IMR-90 (cell line): Measurements from ENCODE around the gene IL17D. TPM values are rescaled to one million over a fixed set of nuclear protein-coding genes. Genes with fewer than 3 reads are reported as not detected.

ENCODE experiments used
- ATAC-seq: fragments of 200-7000 bp; cut with Tn5 transposase; 2 replicates; pipeline ENCODE4 v1.9.1; 2020; ENCODE audit warnings: low read depth, mild to moderate bottlenecking, moderate library complexity
- BruUV-seq: library from RNA; stranded (reverse); fragments of 400-500 nt; replicated peaks from 2 replicates; lab custom pipeline; 2021; lab: Mats Ljungman, UMichigan
- CTCF ChIA-PET: fragments of 300-600 bp; formaldehyde crosslinking; extraction: SDS; loops from one replicate; lab custom pipeline; 2021; ENCODE audit warnings: antibody characterized with exemption; lab: Yijun Ruan, JAX
- POLR2A ChIA-PET: fragments of 300-600 bp; sonication (Branson Sonifier 250); formaldehyde crosslinking; loops from one replicate; lab custom pipeline; 2022; ENCODE audit warnings: antibody characterized with exemption; ENCODE audit not compliant: unreplicated experiment; lab: Charles Lee
- DNase-seq: peaks from one replicate; pipeline ENCODE4 v3.0.0; 2013
- H2AFZ ChIP-seq: replicated peaks from 2 replicates; pipeline ENCODE3; 2013; ENCODE audit warnings: low read length, mild to moderate bottlenecking; ENCODE audit not compliant: poor library complexity
- H2AK5ac ChIP-seq: 2 replicates; pipeline ENCODE4 v1.6.1; 2013; ENCODE audit warnings: low read depth, low read length, inconsistent platforms
- H2AK9ac ChIP-seq: replicated peaks from 2 replicates; pipeline ENCODE3; 2013; ENCODE audit warnings: mild to moderate bottlenecking, low read depth, low read length, moderate library complexity; ENCODE audit not compliant: poor library complexity
- H2BK120ac ChIP-seq: 2 replicates; pipeline ENCODE4 v1.6.1; 2013; ENCODE audit warnings: low read depth, low read length, inconsistent platforms
- H2BK15ac ChIP-seq: 3 replicates; pipeline ENCODE4 v1.6.1; 2013; ENCODE audit warnings: low read depth, low read length, inconsistent platforms
- H2BK20ac ChIP-seq: 2 replicates; pipeline ENCODE4 v1.6.1; 2013; ENCODE audit warnings: low read depth, mild to moderate bottlenecking, inconsistent platforms, low read length, moderate library complexity
- H2BK5ac ChIP-seq: 2 replicates; pipeline ENCODE4 v1.6.1; 2013; ENCODE audit warnings: mild to moderate bottlenecking, low read depth, low read length, inconsistent platforms; ENCODE audit not compliant: poor library complexity, severe bottlenecking
- H3K14ac ChIP-seq: replicated peaks from 2 replicates; pipeline ENCODE4 v1.6.1; 2013; ENCODE audit warnings: low read depth, low read length, inconsistent platforms
- H3K18ac ChIP-seq: 2 replicates; pipeline ENCODE4 v1.6.1; 2013; ENCODE audit warnings: low read depth, low read length, control low read depth
- H3K23ac ChIP-seq: 2 replicates; pipeline ENCODE4 v1.6.1; 2013; ENCODE audit warnings: low read depth, low read length, inconsistent platforms
- H3K27ac ChIP-seq: 2 replicates; pipeline ENCODE4 v1.5.1; 2013; ENCODE audit warnings: mild to moderate bottlenecking, control low read depth, low read length; ENCODE audit not compliant: insufficient read depth
- H3K27me3 ChIP-seq: 2 replicates; pipeline ENCODE4 v1.6.1; 2013; ENCODE audit warnings: low read length; ENCODE audit not compliant: control insufficient read depth, insufficient read depth
- H3K36me3 ChIP-seq: 2 replicates; pipeline ENCODE4 v1.6.1; 2013; ENCODE audit warnings: low read length, mixed read lengths; ENCODE audit not compliant: control insufficient read depth, insufficient read depth
- H3K4ac ChIP-seq: 2 replicates; pipeline ENCODE4 v1.6.1; 2013; ENCODE audit warnings: low read depth, low read length, inconsistent platforms
- H3K4me1 ChIP-seq: 2 replicates; pipeline ENCODE4 v1.6.1; 2013; ENCODE audit warnings: low read length, mixed read lengths; ENCODE audit not compliant: control insufficient read depth, insufficient read depth
- H3K4me2 ChIP-seq: 2 replicates; pipeline ENCODE4 v1.6.1; 2013; ENCODE audit warnings: low read depth, mild to moderate bottlenecking, control low read depth, low read length, moderate library complexity
- H3K4me3 ChIP-seq: 2 replicates; pipeline ENCODE4 v1.5.1; 2013; ENCODE audit warnings: low read depth, mild to moderate bottlenecking, control low read depth, low read length, moderate library complexity; ENCODE audit not compliant: insufficient read depth
- H3K56ac ChIP-seq: 2 replicates; pipeline ENCODE4 v1.6.1; 2013; ENCODE audit warnings: low read length, inconsistent platforms; ENCODE audit not compliant: insufficient read depth; ENCODE audit errors: extremely low read depth
- H3K79me1 ChIP-seq, 2 experiments: 2 replicates each; pipeline ENCODE4 v1.6.1; 2013; ENCODE audit warnings: low read length in 2 of 2, inconsistent platforms in 1 of 2, low read depth in 1 of 2
- H3K9ac ChIP-seq: 2 replicates; pipeline ENCODE4 v1.6.1; 2013; ENCODE audit warnings: low read depth, low read length, control low read depth
- H3K9me1 ChIP-seq: 2 replicates; pipeline ENCODE4 v1.6.1; 2013; ENCODE audit warnings: low read length, inconsistent platforms; ENCODE audit not compliant: insufficient read depth
- H3K9me3 ChIP-seq: 2 replicates; pipeline ENCODE4 v1.6.1; 2013; ENCODE audit warnings: low read length; ENCODE audit not compliant: control insufficient read depth, insufficient read depth
- H4K20me1 ChIP-seq: 2 replicates; pipeline ENCODE4 v1.6.1; 2013; ENCODE audit warnings: low read length, inconsistent platforms; ENCODE audit not compliant: insufficient read depth
- H4K5ac ChIP-seq: 2 replicates; pipeline ENCODE4 v1.6.1; 2013; ENCODE audit warnings: mild to moderate bottlenecking, low read depth, low read length, control low read depth
- H4K8ac ChIP-seq, 2 experiments: 2 replicates each; pipeline ENCODE4 v1.6.1; 2013; ENCODE audit warnings: low read depth in 2 of 2, low read length in 2 of 2, control low read depth in 1 of 2, inconsistent platforms in 1 of 2
- H4K91ac ChIP-seq: 2 replicates; pipeline ENCODE4 v1.6.1; 2013; ENCODE audit warnings: low read depth, low read length, inconsistent platforms; ENCODE audit not compliant: insufficient read depth
- CEBPB ChIP-seq: IDR thresholded peaks from 2 replicates; pipeline ENCODE4 v1.6.1; 2012; ENCODE audit warnings: low read depth, low read length, improper control_type of control experiment
- FOS ChIP-seq: fragments of 150-350 bp; IDR thresholded peaks from 2 replicates; pipeline ENCODE4 v1.6.1; 2016; ENCODE audit warnings: low read depth, low read length
- MAFK ChIP-seq: IDR thresholded peaks from 2 replicates; pipeline ENCODE4 v1.6.1; 2012; ENCODE audit warnings: low read depth, low read length, improper control_type of control experiment
- RAD21 ChIP-seq: IDR thresholded peaks from 2 replicates; pipeline ENCODE4 v1.6.1; 2012; ENCODE audit warnings: low read length, improper control_type of control experiment
- RFX5 ChIP-seq: IDR thresholded peaks from 2 replicates; pipeline ENCODE4 v1.8.0; 2012; ENCODE audit warnings: low read depth, mild to moderate bottlenecking, low read length, moderate library complexity
- SMC3 ChIP-seq: fragments of 150-350 bp; IDR thresholded peaks from 2 replicates; pipeline ENCODE4 v1.6.1; 2016; ENCODE audit warnings: low read depth, mild to moderate bottlenecking, antibody characterized with exemption, low read length, moderate library complexity
- WGBS, 2 experiments: methylation state at CpG; one replicate each; pipeline versions ENCODE4 v1.1.5 to v1.1.7; 2013; ENCODE audit warnings: missing lambda C conversion rate in 2 of 2; ENCODE audit not compliant: insufficient read length in 1 of 2; ENCODE audit errors: extremely low coverage in 2 of 2; 5-methylcytosine and 5-hydroxymethylcytosine counted together
- dilution Hi-C: fragments of 300-500 bp; cut with HindIII; formaldehyde crosslinking; loops from one replicate; pipeline ENCODE4 v1.14.3; 2018; ENCODE audit warnings: low sequenced_read_pairs; ENCODE audit not compliant: unreplicated experiment
- in situ Hi-C: fragments of 300-500 bp; cut with MboI; formaldehyde crosslinking; loops from 3 replicates; pipeline ENCODE4 v1.14.3; 2019; ENCODE audit warnings: low sequenced_read_pairs, inconsistent platforms, mixed read lengths
- intact Hi-C: fragments of 100-400 bp; cut with micrococcal nuclease; formaldehyde crosslinking; loops from 2 replicates; pipeline ENCODE4 v1.10.0; 2022
- polyA plus RNA-seq, 3 experiments: library from polyadenylated mRNA; depleted of rRNA; stranded (reverse); fragments of >200 nt; gene quantifications; 2 replicates each; pipeline ENCODE4 v1.2.3, GENCODE V29; 2012; ENCODE audit warnings: low replicate concordance in 1 of 3
- total RNA-seq: library from RNA; depleted of rRNA; stranded (reverse); fragments of >200 nt; gene quantifications from 2 replicates; pipeline ENCODE4 v1.2.3, GENCODE V29; 2012
- TF ChIP-seq, protein P1 (sequence below): fragments of 150-350 bp; IDR thresholded peaks from 2 replicates; pipeline ENCODE4 v1.6.1; 2017; ENCODE audit warnings: mild to moderate bottlenecking, antibody characterized with exemption, low read length, low read depth
- TF ChIP-seq, protein P2 (sequence below): fragments of 150-350 bp; IDR thresholded peaks from 2 replicates; pipeline ENCODE4 v1.6.1; 2016; ENCODE audit warnings: low read depth, mild to moderate bottlenecking, low read length, moderate library complexity, borderline replicate concordance

The IL17D gene
- total and polyA plus RNA-seq, 2 of the 4 experiments (the other 2 are of a cell fraction), result 0.72 to 1.4 TPM

- in situ Hi-C loops (no loop called here), dilution Hi-C loops (no loop called here), intact Hi-C loops (no loop called here)
- Histone ChIP-seq H2BK5ac (no peak overlapping the region), H4K8ac (no peak overlapping the region), H3K9me3 (no peaks in the 10 kb centered on the region), H3K36me3 (peaks cover 3% of the 10 kb centered on the region; the same call in 1 of the 2 replicates), H3K14ac (no peak overlapping the region), H3K9ac (no peak overlapping the region), H4K5ac (no peak overlapping the region), H3K4me2 (no peak overlapping the region), H3K23ac (no peak overlapping the region), H3K9me1 (peaks cover 3% of the 10 kb centered on the region; the same call in 1 of the 2 replicates), H4K91ac (no peak overlapping the region), H2BK15ac (no peak overlapping the region), H3K4me3 (no peak overlapping the region), H3K18ac (no peak overlapping the region), H3K56ac (no peak overlapping the region), H2BK120ac (no peak overlapping the region), H3K4ac (no peak overlapping the region), H3K4me1 (no peaks in the 10 kb centered on the region), H2BK20ac (no peak overlapping the region), H3K27me3 (no peaks in the 10 kb centered on the region), H3K79me1 (no peaks in the 10 kb centered on the region), H2AFZ (no peak overlapping the region), H4K20me1 (no peaks in the 10 kb centered on the region), H2AK9ac (no peak overlapping the region), H2AK5ac (no peak overlapping the region), H3K27ac (no peak overlapping the region)
- POLR2A ChIA-PET, result no interaction called here
- DNase-seq (no peak), ATAC-seq (no peak)
- BruUV-seq, result no TSS peak
- CTCF ChIA-PET, result no interaction called here
- 100% methylated on average over 1 of the region's 5 CpGs; no CpG with 5 or more reads in 1 of the 2 experiments for WGBS, 2 experiments
- TF ChIP-seq RFX5 (no peak), SMC3 (no peak), CEBPB (no peak), FOS (no peak), RAD21 (no peak), MAFK (no peak)
- TF ChIP-seq, protein P1, sequence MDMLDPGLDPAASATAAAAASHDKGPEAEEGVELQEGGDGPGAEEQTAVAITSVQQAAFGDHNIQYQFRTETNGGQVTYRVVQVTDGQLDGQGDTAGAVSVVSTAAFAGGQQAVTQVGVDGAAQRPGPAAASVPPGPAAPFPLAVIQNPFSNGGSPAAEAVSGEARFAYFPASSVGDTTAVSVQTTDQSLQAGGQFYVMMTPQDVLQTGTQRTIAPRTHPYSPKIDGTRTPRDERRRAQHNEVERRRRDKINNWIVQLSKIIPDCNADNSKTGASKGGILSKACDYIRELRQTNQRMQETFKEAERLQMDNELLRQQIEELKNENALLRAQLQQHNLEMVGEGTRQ, result no peak
- TF ChIP-seq, protein P2, sequence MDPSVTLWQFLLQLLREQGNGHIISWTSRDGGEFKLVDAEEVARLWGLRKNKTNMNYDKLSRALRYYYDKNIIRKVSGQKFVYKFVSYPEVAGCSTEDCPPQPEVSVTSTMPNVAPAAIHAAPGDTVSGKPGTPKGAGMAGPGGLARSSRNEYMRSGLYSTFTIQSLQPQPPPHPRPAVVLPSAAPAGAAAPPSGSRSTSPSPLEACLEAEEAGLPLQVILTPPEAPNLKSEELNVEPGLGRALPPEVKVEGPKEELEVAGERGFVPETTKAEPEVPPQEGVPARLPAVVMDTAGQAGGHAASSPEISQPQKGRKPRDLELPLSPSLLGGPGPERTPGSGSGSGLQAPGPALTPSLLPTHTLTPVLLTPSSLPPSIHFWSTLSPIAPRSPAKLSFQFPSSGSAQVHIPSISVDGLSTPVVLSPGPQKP, result no peak
These were observed 29.8 kb upstream of the IL17D start for GRCh38 chr13:20673715-20674114.
